HUES48 (cell line): ENCODE results near the gene RBM33.

Experiments used
- H3K27ac ChIP-seq: one replicate; pipeline ENCODE4 v1.7.0; 2013; ENCODE audit warnings: low read depth, low read length, inconsistent platforms
- H3K27me3 ChIP-seq: 2 replicates; pipeline ENCODE4 v1.6.1; 2013; ENCODE audit warnings: mild to moderate bottlenecking, low read length; ENCODE audit not compliant: control insufficient read depth, insufficient read depth
- H3K36me3 ChIP-seq: 2 replicates; pipeline ENCODE4 v1.6.1; 2013; ENCODE audit warnings: low read length; ENCODE audit not compliant: control insufficient read depth, insufficient read depth
- H3K4me1 ChIP-seq: 2 replicates; pipeline ENCODE4 v1.6.1; 2013; ENCODE audit warnings: mild to moderate bottlenecking, low read length; ENCODE audit not compliant: control insufficient read depth, insufficient read depth
- H3K4me3 ChIP-seq: 2 replicates; pipeline ENCODE4 v1.5.1; 2013; ENCODE audit warnings: mild to moderate bottlenecking, low read depth, low read length
- H3K9ac ChIP-seq: 2 replicates; pipeline ENCODE4 v1.6.1; 2013; ENCODE audit warnings: mild to moderate bottlenecking, low read depth, low read length, moderate library complexity
- H3K9me3 ChIP-seq: 2 replicates; pipeline ENCODE4 v1.6.1; 2013; ENCODE audit warnings: low read length; ENCODE audit not compliant: control insufficient read depth, insufficient read depth

The RBM33 gene

DNA sequence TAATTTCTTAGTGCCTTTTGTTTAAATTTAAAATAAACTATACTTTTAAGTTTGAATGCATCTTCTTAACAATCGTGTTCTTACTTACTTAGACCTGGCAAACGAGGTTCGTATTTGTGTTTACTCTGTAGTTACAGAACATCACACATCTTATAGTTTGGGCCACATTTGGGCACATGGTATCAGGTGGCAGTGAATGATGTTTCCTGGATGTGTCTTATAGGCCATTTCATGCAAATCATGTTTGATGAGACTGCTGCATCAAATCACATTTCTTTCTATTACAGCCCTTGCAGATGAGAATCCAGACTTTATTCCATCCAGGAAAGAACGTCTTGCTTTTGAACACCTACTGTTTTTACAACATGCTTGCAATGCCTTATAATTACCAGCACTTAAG, 78.5 kb downstream of the RBM33 start:
- Histone ChIP-seq H3K9ac (no peak overlapping the region), H3K27ac (no peak overlapping the region), H3K9me3 (no peaks in the 10 kb centered on the region), H3K36me3 (peaks cover 30% of the 10 kb centered on the region), H3K27me3 (no peaks in the 10 kb centered on the region), H3K4me3 (no peak overlapping the region), H3K4me1 (0 out of 2 replicates have a peak, but pooled peaks cover 4% of the 10 kb centered on the region)

GRCh38 chr7:155724327-155725005, 80.0 kb downstream of the RBM33 start:
- Histone ChIP-seq H3K27me3 (no peaks in the 10 kb centered on the region), H3K27ac (no peak overlapping the region), H3K4me1 (0 out of 2 replicates have a peak, but pooled peaks cover 4% of the 10 kb centered on the region), H3K9me3 (no peaks in the 10 kb centered on the region), H3K36me3 (peaks cover 25% of the 10 kb centered on the region), H3K4me3 (no peak overlapping the region), H3K9ac (no peak overlapping the region)

DNA sequence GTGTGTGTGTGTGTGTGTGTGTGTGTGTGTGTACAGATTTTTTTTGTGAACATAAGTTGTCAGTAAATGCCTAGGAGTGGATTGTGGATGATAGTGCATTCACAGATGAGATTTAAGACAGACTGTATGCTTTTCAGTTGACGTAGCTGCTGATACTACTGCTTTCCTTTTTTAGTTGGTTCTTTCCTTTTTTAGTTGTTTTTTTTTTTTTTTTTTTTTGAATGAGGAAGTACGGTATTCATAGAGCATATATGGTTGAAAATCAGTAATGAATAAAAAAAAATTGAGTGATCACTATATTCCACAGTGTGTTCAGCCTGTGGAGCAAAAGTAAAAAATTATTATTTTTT, 80.5 kb downstream of the RBM33 start:
- no peak overlapping the region for H3K4me3 ChIP-seq
- no peaks in the 10 kb centered on the region for H3K27me3 ChIP-seq
- 0 out of 2 replicates have a peak, but pooled peaks cover 4% of the 10 kb centered on the region for H3K4me1 ChIP-seq
- H3K27ac ChIP-seq: no peak overlapping the region
- H3K9me3 ChIP-seq: no peaks in the 10 kb centered on the region
- no peak overlapping the region for H3K9ac ChIP-seq
- peaks cover 26% of the 10 kb centered on the region for H3K36me3 ChIP-seq

DNA sequence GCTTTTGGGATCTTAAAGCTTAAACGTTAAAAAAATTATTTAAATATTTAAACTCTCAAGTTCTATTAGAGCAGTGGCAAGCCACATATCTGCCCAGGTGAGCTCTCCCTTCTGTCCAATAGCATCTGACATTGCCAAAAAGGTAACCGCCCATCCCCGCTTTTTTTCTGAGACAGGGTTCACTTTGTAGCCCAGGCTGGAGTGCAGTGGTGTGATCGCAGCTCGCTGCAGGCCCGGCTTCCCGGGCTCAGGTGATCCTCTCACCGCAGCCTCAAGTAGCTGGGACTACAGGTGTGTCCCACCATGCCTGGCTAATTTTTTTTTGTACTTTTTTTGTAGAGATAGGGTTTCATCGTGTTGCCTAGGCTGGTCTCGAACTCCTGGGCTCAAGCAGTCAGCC, 83.2 kb downstream of the RBM33 start:
- Histone ChIP-seq H3K9me3 (no peaks in the 10 kb centered on the region), H3K9ac (no peak overlapping the region), H3K4me3 (no peak overlapping the region), H3K36me3 (peaks cover 24% of the 10 kb centered on the region), H3K27me3 (no peaks in the 10 kb centered on the region), H3K27ac (no peak overlapping the region), H3K4me1 (0 out of 2 replicates have a peak, but pooled peaks cover 4% of the 10 kb centered on the region)

DNA sequence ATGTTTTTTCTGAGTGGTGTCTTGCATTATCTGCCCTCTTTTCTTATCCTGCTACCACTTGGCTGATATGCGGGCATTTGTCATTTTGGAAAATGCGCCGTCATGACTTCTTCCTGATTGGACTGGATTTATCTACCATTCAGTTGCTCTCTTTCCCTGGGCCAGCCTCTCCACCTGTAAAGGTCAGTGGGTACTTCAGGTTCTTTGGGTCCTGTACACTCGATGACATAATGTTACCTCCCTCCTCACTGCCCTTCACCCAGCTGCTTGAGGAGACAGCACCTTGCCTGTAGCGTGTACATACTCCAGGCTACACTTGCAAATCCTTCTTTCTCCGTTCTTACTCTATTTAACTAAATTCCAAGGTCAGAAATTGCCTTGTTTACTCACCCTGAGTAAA, 83.7 kb downstream of the RBM33 start:
- no peaks in the 10 kb centered on the region for H3K9me3 ChIP-seq
- H3K27me3 ChIP-seq: no peaks in the 10 kb centered on the region
- H3K4me1 ChIP-seq: 0 out of 2 replicates have a peak, but pooled peaks cover 4% of the 10 kb centered on the region
- no peak overlapping the region for H3K9ac ChIP-seq
- H3K27ac ChIP-seq: no peak overlapping the region
- peaks cover 20% of the 10 kb centered on the region for H3K36me3 ChIP-seq
- no peak overlapping the region for H3K4me3 ChIP-seq

- 0 out of 2 replicates have a peak, but pooled peaks cover 4% of the 10 kb centered on the region for H3K4me1 ChIP-seq
- no peak overlapping the region for H3K4me3 ChIP-seq
- H3K9me3 ChIP-seq: no peaks in the 10 kb centered on the region
- no peak overlapping the region for H3K27ac ChIP-seq
- H3K9ac ChIP-seq: no peak overlapping the region
- H3K36me3 ChIP-seq: peaks cover 18% of the 10 kb centered on the region
- no peaks in the 10 kb centered on the region for H3K27me3 ChIP-seq
These were observed 85.4 kb downstream of the RBM33 start for GRCh38 chr7:155729847-155730246.

DNA sequence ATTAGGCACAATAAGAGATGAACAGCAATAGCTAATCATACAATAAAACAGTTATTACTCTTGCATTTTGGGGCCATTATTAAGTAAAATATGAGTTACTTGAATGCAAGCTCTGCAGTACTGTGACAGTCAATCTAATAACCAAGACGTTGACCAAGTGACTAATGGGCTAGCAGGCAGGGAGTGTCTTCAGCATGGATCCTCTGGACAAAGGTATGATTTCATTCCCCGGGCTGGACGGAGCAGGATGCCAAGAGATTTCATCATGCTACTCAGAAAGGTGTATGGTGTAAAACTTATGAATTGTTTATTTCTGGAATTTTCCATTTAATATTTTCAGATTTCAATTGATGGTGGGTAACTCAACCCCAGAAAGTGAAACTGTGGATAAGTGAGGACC, 86.9 kb downstream of the RBM33 start:
- no peaks in the 10 kb centered on the region for H3K27me3 ChIP-seq
- no peak overlapping the region for H3K27ac ChIP-seq

GRCh38 chr7:155731871-155732270, 87.4 kb downstream of the RBM33 start:
- Histone ChIP-seq H3K9ac (no peak overlapping the region), H3K4me3 (no peak overlapping the region), H3K4me1 (no peaks in the 10 kb centered on the region), H3K36me3 (peaks cover 23% of the 10 kb centered on the region), H3K27me3 (no peaks in the 10 kb centered on the region), H3K27ac (no peak overlapping the region), H3K9me3 (no peaks in the 10 kb centered on the region)

More for the DNA sequence above, 86.9 kb downstream of the RBM33 start:
- Histone ChIP-seq H3K4me1 (no peaks in the 10 kb centered on the region), H3K9ac (no peak overlapping the region), H3K4me3 (no peak overlapping the region), H3K9me3 (no peaks in the 10 kb centered on the region), H3K36me3 (peaks cover 23% of the 10 kb centered on the region)

DNA sequence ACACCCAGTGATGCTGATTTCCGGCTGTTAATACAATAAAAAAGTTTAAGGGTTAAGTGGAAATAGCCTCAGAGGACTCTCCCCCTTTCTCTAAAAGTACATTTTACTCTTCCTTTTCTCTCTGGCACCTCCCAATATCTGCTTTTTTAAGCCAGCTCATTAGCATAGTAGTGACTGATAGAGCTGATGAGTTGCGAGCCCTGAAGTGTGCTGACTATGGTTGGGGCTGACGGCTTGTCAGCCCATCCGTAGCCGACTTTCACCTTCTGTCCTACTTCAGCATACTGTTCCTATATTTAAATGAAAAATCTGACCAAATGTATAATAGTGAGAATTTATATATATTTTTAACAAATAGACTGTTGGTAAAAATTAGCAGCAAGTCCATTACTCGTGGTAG, 87.8 kb downstream of the RBM33 start:
- Histone ChIP-seq H3K27ac (no peak overlapping the region), H3K9ac (no peak overlapping the region), H3K4me3 (no peak overlapping the region), H3K27me3 (no peaks in the 10 kb centered on the region), H3K36me3 (peaks cover 24% of the 10 kb centered on the region), H3K4me1 (no peaks in the 10 kb centered on the region), H3K9me3 (no peaks in the 10 kb centered on the region)

DNA sequence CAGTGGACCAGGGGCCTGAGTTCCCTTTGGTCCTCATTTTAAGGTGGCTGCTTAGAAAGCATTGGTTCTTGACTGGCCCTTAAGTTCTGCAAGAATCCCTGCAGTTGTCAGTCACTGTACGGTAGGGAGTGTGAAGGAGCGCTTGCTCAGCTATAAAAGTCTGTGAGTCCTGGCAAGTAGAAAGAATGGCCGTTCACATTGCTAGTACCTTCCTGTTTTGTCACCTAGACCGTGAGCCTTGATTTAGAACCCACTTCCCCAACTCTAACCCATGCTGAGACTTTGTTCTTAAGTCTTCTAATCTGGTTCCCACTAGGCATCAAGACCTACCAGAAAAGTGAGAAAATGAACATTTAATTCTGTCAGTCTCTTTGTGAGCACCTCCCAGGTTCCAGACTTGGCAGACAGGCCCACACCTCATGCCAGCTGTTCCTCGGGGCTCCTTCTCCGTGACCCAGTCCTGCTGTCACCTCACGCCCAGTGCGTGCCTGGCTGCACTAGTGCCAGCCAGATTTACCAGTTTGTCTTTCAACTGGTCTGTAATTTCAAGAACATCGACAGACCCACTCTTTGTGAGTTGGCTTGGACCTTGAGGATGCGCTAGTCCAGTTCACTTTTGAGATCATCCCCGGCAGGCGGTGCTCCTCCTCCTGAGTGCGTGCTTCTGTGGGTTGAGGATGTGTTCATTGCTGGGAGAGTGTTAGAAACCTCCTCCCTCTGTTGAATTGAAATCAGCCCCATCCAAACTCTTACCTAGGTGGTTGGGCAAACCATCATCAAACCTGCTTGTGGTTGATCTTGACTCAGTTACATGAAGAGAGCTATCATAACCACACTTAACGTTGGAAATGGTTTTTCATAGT, 89.4 kb downstream of the RBM33 start:
- Histone ChIP-seq H3K9ac (no peak overlapping the region), H3K27ac (no peak overlapping the region), H3K36me3 (peaks cover 30% of the 10 kb centered on the region)

DNA sequence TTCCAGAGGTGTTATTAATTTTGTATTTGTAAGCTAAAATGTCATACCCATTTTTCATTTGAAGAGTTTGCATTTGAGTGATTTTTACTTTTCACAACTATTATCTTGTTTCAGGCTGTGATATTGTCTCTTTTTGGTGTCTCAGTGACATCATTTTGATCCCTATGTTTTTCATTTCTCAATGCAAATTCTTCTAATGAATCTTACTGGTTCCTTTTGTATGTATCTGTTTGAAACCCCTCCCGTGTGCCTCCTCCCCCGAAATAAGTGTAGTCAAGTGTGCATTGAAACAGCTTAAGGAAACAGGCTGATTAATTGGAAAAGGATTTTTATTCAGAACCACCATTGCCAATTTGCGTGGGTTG, 90.0 kb downstream of the RBM33 start:
- no peak overlapping the region for H3K4me3 ChIP-seq
- no peaks in the 10 kb centered on the region for H3K27me3 ChIP-seq
- no peak overlapping the region for H3K27ac ChIP-seq
- H3K4me1 ChIP-seq: no peaks in the 10 kb centered on the region
- peaks cover 33% of the 10 kb centered on the region for H3K36me3 ChIP-seq
- no peaks in the 10 kb centered on the region for H3K9me3 ChIP-seq
- H3K9ac ChIP-seq: no peak overlapping the region

More for the DNA sequence above, 89.4 kb downstream of the RBM33 start:
- no peaks in the 10 kb centered on the region for H3K4me1 ChIP-seq
- H3K9me3 ChIP-seq: no peaks in the 10 kb centered on the region
- H3K4me3 ChIP-seq: no peak overlapping the region
- no peaks in the 10 kb centered on the region for H3K27me3 ChIP-seq
